ENCODE results near the gene LCN10. TPM values are rescaled to one million over a fixed set of nuclear protein-coding genes. Genes with fewer than 3 reads are reported as not detected.
"Not testable (repeated sequence)": the region's sequence is repeated elsewhere in the genome, so short reads cannot be mapped to it uniquely, and the experiment has no call there.

LCN10 gene
- total RNA-seq: not detected

DNA sequence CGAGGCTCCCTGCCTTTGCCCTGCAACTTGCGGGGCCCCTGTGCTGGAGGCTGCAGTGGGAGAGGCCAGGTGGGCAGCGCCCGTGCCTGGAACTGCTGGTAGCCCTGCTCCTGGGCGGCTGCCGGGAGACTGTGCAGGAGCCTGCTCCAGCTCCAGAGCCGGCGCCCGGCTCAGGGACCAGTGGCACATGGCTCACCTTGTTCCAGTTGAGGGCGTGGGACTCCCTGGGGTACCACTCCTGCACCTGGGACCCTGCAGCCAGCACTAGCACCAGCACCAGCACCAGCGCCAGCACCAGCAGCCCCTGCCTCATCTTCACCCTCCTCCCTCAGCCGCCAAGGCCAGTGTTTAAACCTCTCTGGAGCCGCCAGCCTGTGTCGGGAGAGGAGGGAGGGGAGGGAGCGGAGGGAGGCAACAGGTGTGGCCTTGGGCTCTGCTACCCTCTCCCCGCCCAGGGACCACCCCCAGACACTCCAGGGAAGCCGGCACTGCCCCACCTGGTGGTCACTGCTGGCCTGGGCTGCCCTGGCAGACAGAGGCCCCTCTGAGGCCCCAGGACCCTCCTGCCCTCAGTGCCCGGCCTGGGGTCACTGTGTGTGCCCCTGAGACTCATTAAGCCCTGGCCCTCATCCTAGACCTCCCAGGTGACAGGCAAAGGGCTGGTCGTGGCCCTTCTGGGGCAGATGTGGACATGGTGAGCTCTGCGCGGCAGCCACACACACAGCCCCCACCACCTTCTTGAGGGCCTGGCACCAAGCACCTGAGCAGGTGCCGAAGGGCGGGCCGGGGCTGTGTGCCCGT is at the start of gene LCN10:
Gene LCN10 (minus strand): TSS at position 350 of the 801 bp plus-strand sequence. CDS start 37 bp downstream, at position 313.
- DNase-seq: no peak

GRCh38 chr9:136791516-136792276 is 49.0 kb upstream of the LCN10 start:
- no peak for DNase-seq

GRCh38 chr9:136790640-136791515 is 48.1 kb upstream of the LCN10 start, which contains the start of gene TMEM141:
Gene TMEM141, plus strand, starts transcription at chr9:136791344. Its CDS starts 27 bp downstream, at chr9:136791371.
- DNase-seq: peak; percentile 99

DNA sequence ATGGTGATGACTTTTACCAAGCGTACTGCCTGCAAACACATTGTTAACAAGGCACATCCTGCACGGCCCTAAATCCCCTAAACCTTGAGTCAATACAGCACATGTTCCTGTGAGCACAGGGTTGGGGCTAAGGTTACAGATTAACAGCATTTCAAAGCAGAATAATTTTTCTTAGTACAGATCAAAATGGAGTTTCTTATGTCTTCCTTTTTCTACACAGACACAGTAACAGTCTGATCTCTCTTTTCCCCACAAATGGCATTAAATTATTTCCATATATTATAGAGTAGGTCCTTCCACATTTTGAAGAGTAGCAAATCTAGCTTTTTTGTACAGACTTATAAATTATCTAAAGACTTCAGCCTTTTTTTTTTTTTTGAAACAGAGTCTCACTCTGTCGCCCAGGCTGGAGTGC is 46.8 kb upstream of the LCN10 start:
- no peak for DNase-seq

- not testable (repeated sequence) for DNase-seq
Observed at GRCh38 chr9:136788644-136789522, 46.1 kb upstream of the LCN10 start.

DNA sequence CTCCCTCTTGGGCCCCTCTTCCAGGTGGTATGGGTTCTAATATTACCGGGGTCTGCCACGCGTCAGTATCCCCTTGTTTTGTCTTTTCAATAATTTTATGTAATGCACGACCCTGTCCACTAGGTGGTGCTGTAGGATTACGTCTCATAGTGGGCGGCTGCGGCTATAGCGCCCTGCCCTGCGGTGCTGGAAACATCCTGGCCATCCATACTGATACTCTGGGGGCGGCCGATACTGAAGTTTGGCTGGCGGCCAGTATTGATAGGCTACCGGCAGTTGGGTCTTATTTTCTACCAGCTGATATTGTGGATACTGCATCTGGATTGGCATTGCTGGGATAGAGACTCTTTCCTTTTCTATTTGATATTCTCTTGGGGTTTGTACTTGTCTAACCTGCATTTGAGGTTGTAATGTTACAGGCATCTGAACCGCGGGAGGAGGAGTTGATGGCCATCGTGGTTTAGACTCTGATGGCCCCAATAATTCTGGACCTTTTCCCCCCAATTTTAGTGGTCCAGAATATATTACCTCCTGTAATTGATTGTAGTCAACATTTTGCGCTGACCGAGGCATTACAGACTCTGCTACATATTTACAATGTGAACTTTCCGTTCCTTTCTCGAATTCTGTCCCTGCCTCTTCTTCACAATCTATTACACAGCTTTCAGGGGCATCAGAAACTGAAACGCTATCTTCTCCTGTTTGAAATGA is 45.1 kb upstream of the LCN10 start:
- peak; percentile 49 for DNase-seq

DNA sequence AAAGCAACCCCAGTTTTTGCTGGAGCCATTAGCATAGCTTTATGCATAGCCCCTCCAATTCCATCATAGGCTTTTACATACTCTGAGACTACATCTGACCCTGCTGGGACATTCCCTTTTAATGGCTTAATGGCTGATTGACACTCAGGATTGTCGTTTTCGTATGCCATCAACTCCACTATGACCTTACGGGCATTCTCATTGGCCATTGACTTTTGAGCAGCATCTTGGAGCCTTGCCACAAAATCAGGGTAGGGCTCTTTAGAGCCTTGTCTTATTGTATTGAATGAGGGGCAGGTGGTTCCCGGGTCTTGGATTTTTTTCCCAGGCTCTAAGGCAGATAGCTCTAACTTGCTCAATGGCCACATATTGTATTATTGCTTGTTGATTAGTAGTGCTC is 44.2 kb upstream of the LCN10 start:
- not testable (repeated sequence) for DNase-seq

DNA sequence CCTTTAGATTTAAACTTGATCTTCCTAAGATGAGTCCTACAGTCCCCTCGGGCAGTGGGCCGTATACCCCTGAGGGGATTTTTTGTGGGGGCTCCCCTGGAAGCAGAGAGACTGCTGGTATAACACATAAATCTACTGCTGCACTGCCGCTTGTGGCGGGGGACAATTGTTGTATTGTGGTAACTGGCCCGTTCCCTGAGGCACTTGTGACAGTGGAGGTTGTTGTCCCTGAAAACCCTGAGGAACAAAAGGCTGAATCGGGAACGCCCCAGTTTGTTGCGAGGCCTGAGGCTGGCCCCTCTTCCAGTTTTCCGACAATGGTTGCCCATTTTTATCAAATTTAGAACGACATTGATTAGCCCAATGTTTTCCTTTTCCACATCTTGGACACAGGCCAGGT is 43.7 kb upstream of the LCN10 start:
- no peak for DNase-seq

- DNase-seq: not testable (repeated sequence)
Observed at GRCh38 chr9:136785565-136786355, 43.0 kb upstream of the LCN10 start.

DNA sequence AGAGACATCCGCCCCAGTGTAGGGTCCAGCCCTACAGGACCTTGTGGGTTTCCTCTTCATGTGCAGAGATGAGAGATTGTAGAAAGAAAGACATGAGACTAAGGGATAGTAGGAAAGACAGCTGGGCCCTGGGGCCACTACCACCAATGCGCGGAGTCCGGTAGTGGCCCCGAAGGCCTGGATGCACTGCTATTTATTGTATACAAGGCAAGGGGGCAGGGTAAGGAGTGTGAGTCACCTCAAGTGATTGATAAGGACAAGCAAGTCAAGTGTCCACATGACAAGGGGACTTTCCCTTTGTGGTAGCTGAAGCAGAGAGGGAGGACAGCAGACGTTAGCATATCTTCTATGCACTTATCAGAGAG is 42.2 kb upstream of the LCN10 start:
- DNase-seq: no peak

- DNase-seq: no peak
Observed at GRCh38 chr9:136784249-136784996, 41.7 kb upstream of the LCN10 start.

DNA sequence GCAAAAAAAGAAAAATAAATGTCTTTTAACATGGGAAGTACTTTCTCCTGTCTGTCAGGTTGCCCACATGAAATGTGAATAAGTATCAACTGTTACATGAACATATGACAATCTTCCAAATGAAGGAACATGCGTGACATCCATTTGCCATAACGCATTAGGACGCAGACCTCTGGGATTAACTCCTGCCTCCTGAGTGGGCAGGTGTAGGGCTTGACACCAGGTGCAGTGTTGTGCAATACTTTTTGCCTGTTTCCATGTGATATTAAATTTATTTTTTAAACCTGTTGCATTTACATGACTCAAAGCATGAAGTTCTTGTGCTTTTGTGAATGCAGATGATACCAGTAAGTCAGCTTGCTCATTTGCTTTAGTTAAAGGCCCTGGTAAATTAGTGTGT is 39.7 kb upstream of the LCN10 start:
- DNase-seq: no peak

- DNase-seq: no peak
Observed at GRCh38 chr9:136779808-136780207, 37.1 kb upstream of the LCN10 start.

DNA sequence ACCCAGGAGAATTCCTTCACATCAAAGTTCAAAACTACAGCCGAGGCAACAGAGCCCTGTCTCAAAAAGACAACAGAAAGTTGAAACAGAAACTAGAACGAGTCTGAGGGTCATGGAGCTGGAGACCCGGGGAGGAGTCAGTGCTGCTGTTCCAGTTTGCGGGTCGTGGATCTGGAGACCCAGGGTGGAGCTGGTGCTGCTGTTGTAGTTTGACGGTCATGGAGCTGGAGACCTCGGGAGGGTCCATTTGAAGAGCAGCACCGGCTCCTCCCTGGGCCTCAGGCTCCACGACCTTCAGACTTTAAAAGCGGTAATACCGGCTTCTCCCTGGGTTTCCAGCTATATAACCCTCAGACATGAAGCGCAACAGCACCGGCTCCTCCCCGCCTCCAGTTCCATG is 34.6 kb upstream of the LCN10 start:
- DNase-seq: no peak

DNA sequence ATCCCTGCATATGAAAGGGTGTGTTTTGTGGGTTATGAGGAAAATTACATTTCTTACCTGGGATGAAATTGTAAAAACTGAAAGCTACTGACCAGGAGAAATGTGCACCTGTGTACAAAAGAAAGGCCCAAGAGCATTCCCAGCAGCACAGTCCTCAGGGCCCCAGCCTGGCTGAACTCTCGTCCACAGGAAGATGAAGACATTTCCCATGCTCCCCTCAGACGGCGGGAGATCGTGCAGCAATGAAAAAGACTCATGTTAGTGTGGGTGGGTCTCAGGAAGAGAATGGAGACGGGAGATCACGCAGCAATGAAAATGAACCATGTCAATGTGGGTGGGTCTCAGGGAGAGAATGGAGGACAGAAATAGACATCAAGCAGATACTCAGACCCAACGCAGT is 34.2 kb upstream of the LCN10 start:
- DNase-seq: no peak

DNA sequence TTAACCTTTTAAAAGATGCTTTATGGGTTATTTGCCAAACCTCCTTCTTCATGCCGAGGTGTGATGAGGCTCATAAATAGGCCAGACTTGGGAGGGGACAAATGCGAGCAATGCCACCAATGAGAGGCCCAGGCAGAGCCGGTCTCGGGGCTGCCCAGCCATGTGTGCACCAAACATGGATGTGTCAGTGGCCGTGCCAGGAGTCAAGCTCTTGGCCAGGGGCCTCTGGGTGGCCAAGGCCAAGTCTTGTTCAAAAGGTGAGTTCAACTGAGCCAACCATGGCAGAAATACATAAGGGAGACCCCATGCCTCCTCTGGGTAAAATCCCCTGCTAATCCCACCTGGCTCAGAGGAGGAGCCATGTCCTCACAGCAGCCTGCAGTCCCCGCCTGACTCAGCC is 32.5 kb upstream of the LCN10 start:
- no peak for DNase-seq

DNA sequence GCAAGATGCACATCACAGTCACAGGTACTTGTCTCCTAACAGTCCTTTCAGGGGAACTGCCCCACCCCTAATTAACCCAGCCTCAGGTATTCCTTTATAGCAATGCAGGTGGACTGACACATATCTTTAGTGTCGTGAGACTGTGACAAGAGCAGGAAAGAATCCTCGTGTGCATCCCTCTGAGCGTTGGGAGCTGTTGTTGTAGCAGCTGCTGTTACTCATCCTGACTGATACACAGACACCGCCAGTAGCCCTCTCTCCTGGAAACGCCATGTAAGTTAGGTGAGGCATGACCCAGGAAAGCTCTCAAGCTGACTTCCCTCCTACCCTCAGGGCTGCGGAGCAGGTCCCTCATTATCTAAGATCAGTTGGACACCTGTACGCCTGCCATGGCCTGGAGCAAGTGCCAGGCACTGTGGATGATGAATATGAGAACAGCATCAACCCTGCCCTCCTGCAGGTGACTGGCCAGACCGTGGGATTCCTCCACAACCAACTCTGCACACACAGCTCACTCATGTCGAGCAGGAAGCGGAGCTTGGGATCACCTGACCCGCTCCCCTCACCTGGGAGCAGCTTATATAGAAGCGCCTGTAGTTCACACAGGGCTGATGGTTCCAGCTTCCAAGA is 31.8 kb upstream of the LCN10 start:
- DNase-seq: no peak

DNA sequence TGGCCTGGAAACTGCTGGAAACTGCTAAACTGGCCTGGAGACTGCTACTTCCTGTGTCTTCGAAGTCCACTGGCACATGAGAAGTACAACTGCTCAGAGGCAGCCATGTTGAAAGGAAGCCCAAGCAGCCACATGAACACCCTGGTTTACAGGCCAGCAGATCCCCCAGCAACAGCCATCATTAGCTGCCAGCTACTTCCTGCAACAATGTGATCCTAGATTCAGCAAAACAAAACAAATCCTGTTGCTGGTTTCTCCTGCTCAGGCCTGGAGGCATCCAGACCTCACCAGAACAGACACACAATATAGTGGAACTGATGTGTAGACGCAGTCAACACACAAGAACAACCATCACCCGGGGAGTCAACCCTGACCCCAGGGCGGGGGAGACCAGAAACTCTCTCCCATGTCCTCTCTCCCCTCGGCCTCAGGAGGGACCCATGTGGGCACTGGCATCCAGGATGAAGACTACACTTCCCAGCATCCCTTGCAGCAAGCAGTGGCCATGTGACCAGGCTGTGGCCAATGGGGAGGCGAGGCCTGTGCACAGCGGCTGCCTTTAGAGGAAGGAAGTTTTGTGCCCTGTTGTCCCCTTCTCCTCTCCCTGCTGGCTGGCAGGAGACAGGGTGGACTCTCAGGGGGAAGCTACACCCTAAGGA is 30.8 kb upstream of the LCN10 start:
- no peak for DNase-seq
